GM12875 (cell line): Measurements from ENCODE around the gene CEP162.
"Not testable (repeated sequence)": the region's sequence is repeated elsewhere in the genome, so short reads cannot be mapped to it uniquely, and the experiment has no call there.

Experiments
- H3K4me3 ChIP-seq: one replicate; pipeline ENCODE4 v1.5.1; 2011; ENCODE audit warnings: low read depth, low read length, control low read depth
- CTCF ChIP-seq: IDR thresholded peaks from 2 replicates; pipeline ENCODE4 v1.5.1; 2011; ENCODE audit warnings: low read depth, mild to moderate bottlenecking, control low read depth, inconsistent platforms, low read length, moderate library complexity, borderline replicate concordance; ENCODE audit not compliant: insufficient read depth

CEP162 gene

GRCh38 chr6:84224251-84224650, 3.2 kb downstream of the CEP162 start:
- no peak for TF ChIP-seq CTCF
- no peak overlapping the region for H3K4me3 ChIP-seq

GRCh38 chr6:84223608-84224007, 3.8 kb downstream of the CEP162 start:
- H3K4me3 ChIP-seq = not testable (repeated sequence)

- no peak for TF ChIP-seq CTCF
- no peak overlapping the region for H3K4me3 ChIP-seq
Measured at GRCh38 chr6:84222426-84222825, 5.0 kb downstream of the CEP162 start.

GRCh38 chr6:84220809-84221409, 6.5 kb downstream of the CEP162 start:
- TF ChIP-seq CTCF = no peak
- no peak overlapping the region for H3K4me3 ChIP-seq

- H3K4me3 ChIP-seq = no peak overlapping the region
- TF ChIP-seq CTCF = no peak
Measured at GRCh38 chr6:84218091-84218490, 9.4 kb downstream of the CEP162 start.

- H3K4me3 ChIP-seq = no peak overlapping the region
Measured at GRCh38 chr6:84213217-84213616, 14.2 kb downstream of the CEP162 start.

GRCh38 chr6:84204011-84204410, 23.4 kb downstream of the CEP162 start:
- no peak for TF ChIP-seq CTCF
- no peak overlapping the region for H3K4me3 ChIP-seq

More at GRCh38 chr6:84213217-84213616, 14.2 kb downstream of the CEP162 start:
- TF ChIP-seq CTCF = no peak

- not testable (repeated sequence) for H3K4me3 ChIP-seq
Measured at GRCh38 chr6:84199987-84200386, 27.5 kb downstream of the CEP162 start.
